K562 (cell line): ENCODE data around the gene ATP6V0A4. TPM values are rescaled to one million over a fixed set of nuclear protein-coding genes. Genes with fewer than 3 reads are reported as not detected.

Experiments
- ATAC-seq: fragments of 200-7000 bp; cut with Tn5 transposase; 3 replicates; pipeline ENCODE4 v1.9.1; 2020; ENCODE audit warnings: moderate library complexity
- Bru-seq: library from RNA; stranded (reverse); fragments of 400-500 nt; gene quantifications from one replicate; lab custom pipeline; 2021; lab: Mats Ljungman, UMichigan
- BruChase-seq, 2 experiments: library from RNA; stranded (reverse); fragments of 400-500 nt; gene quantifications; one replicate each; lab custom pipeline; 2021; lab: Mats Ljungman, UMichigan
- BruUV-seq: library from RNA; stranded (reverse); fragments of 400-500 nt; replicated peaks from 2 replicates; lab custom pipeline; 2021; lab: Mats Ljungman, UMichigan
- CTCF ChIA-PET: fragments of 300-600 bp; formaldehyde crosslinking; extraction: SDS; loops from one replicate; lab custom pipeline; 2021; ENCODE audit warnings: low intra/inter-chr PET ratio; lab: Yijun Ruan, JAX
- POLR2A ChIA-PET: fragments of 300-600, 350-650 bp; sonication (Branson Sonifier 250); formaldehyde crosslinking; extraction: SDS; loops from one replicate; lab custom pipeline; 2021; ENCODE audit warnings: antibody characterized with exemption, inconsistent platforms; lab: Yijun Ruan, JAX
- DNase-seq, 4 experiments: peaks; one replicate each; pipeline versions ENCODE4 v3.0.0 to v3.0.0-alpha.2; 2011 to 2018; ENCODE audit warnings: low spot score in 3 of 4, mixed read lengths in 3 of 4; ENCODE audit errors: extremely low read depth in 1 of 4
- FAIRE-seq: peaks from 2 replicates; lab custom pipeline; 2011; peaks lifted over from hg19 to GRCh38; lab: Jason Lieb, UNC
- H2AFZ ChIP-seq: 2 replicates; pipeline ENCODE4 v1.6.0; 2011; ENCODE audit warnings: low read depth, low read length, control low read depth, inconsistent platforms
- H3K27ac ChIP-seq: fragments of 200-600 bp; 3 replicates; pipeline ENCODE4 v1.8.0; 2011; ENCODE audit warnings: low read depth, mild to moderate bottlenecking, control low read depth, inconsistent platforms, low read length, moderate library complexity, mixed read lengths; ENCODE audit errors: extremely low read depth
- H3K27me3 ChIP-seq, 2 experiments: fragments of 300-600 bp in 1 of 2; 2 replicates in 1 of 2; 3 replicates in 1 of 2; pipeline versions ENCODE4 v1.6.0 to v1.8.0; 2011; ENCODE audit warnings: inconsistent platforms in 2 of 2, low read length in 2 of 2, mild to moderate bottlenecking in 1 of 2, mixed read lengths in 1 of 2, moderate library complexity in 1 of 2; ENCODE audit not compliant: control insufficient read depth in 2 of 2, insufficient read depth in 2 of 2
- H3K36me3 ChIP-seq: fragments of 300-600 bp; 3 replicates; pipeline ENCODE4 v1.8.0; 2011; ENCODE audit warnings: mild to moderate bottlenecking, low read length, inconsistent platforms; ENCODE audit not compliant: control insufficient read depth, insufficient read depth
- H3K4me1 ChIP-seq, 2 experiments: fragments of 200-600 bp in 1 of 2; replicated peaks in 1 of 2; 2 replicates in 1 of 2; 3 replicates in 1 of 2; pipeline versions ENCODE4 v1.5.1 to v1.8.0; 2011; ENCODE audit warnings: inconsistent platforms in 2 of 2, low read length in 2 of 2, mild to moderate bottlenecking in 1 of 2, mixed read lengths in 1 of 2, moderate library complexity in 1 of 2; ENCODE audit not compliant: control insufficient read depth in 2 of 2, insufficient read depth in 2 of 2
- H3K4me2 ChIP-seq: 2 replicates; pipeline ENCODE4 v1.6.1; 2011; ENCODE audit warnings: low read length, control low read depth, inconsistent platforms, mixed read lengths; ENCODE audit not compliant: insufficient read depth
- H3K4me3 ChIP-seq: fragments of 200-600 bp; sonication (generic), shearing (Covaris generic); 2 replicates; pipeline ENCODE4 v1.5.1; 2016; ENCODE audit warnings: control low read depth, inconsistent platforms
- H3K79me2 ChIP-seq: fragments of 200-600 bp; 3 replicates; pipeline ENCODE4 v1.8.0; 2011; ENCODE audit warnings: low read length, inconsistent platforms; ENCODE audit not compliant: control insufficient read depth, insufficient read depth
- H3K9ac ChIP-seq, 2 experiments: 2 replicates each; pipeline versions ENCODE4 v1.6.0 to v1.6.1; 2011; ENCODE audit warnings: low read depth in 2 of 2, low read length in 2 of 2, control low read depth in 1 of 2, inconsistent platforms in 1 of 2, mild to moderate bottlenecking in 1 of 2, mixed read lengths in 1 of 2; ENCODE audit not compliant: insufficient read depth in 1 of 2
- H3K9me1 ChIP-seq: one replicate; pipeline ENCODE4 v1.6.0; 2011; ENCODE audit warnings: inconsistent platforms, mild to moderate bottlenecking, low read length, moderate library complexity; ENCODE audit not compliant: control insufficient read depth, insufficient read depth
- H3K9me3 ChIP-seq: replicated peaks from 2 replicates; pipeline ENCODE4 v1.5.1; 2011; ENCODE audit warnings: low read depth, low read length, inconsistent platforms; ENCODE audit not compliant: control insufficient read depth, insufficient read depth
- H4K20me1 ChIP-seq: replicated peaks from 2 replicates; pipeline ENCODE4 v1.6.1; 2011; ENCODE audit warnings: low read length, inconsistent platforms, mixed read lengths; ENCODE audit not compliant: control insufficient read depth, insufficient read depth
- CEBPB ChIP-seq: fragments of 450-650 bp; IDR thresholded peaks from 2 replicates; pipeline ENCODE4 v1.6.1; 2016; ENCODE audit warnings: missing genetic modification characterization, missing compliant biosample characterization
- CLOCK ChIP-seq: fragments of 250-450 bp; sonication (Bioruptor Pico); IDR thresholded peaks from 2 replicates; pipeline ENCODE4 v1.4.0; 2020; ENCODE audit warnings: mild to moderate bottlenecking, moderate library complexity, borderline replicate concordance
- CREB3L1 ChIP-seq: fragments of 450-650 bp; IDR thresholded peaks from 2 replicates; pipeline ENCODE4 v1.6.1; 2014; ENCODE audit warnings: low read depth, mild to moderate bottlenecking, moderate library complexity, borderline replicate concordance
- DNMT1 ChIP-seq: fragments of 450-650 bp; IDR thresholded peaks from 2 replicates; pipeline ENCODE4 v1.6.1; 2016; ENCODE audit warnings: antibody characterized with exemption, mild to moderate bottlenecking
- FOXA3 ChIP-seq, 2 experiments: fragments of 450-650 bp in 1 of 2; sonication (generic) in 1 of 2; formaldehyde crosslinking; IDR thresholded peaks in 1 of 2; conservative IDR thresholded peaks in 1 of 2; 2 replicates each; pipeline versions ENCODE4 v1.4.0 to v1.8.0; 2020 to 2022; ENCODE audit warnings: mild to moderate bottlenecking in 2 of 2, missing genetic modification reagents in 1 of 2
- JUND ChIP-seq, 2 experiments: IDR thresholded peaks; 2 replicates in 1 of 2; 3 replicates in 1 of 2; pipeline ENCODE4 v1.6.1; 2011; ENCODE audit warnings: borderline replicate concordance in 2 of 2, low read depth in 2 of 2, low read length in 2 of 2, improper control_type of control experiment in 1 of 2, missing biosample characterization in 1 of 2, missing genetic modification characterization in 1 of 2, missing genetic modification reagents in 1 of 2
- NFIX ChIP-seq: fragments of 250-450 bp; sonication (Bioruptor Pico); IDR thresholded peaks from 2 replicates; pipeline ENCODE4 v1.4.0; 2020; ENCODE audit warnings: low read depth, mild to moderate bottlenecking, moderate library complexity
- NR2F6 ChIP-seq: fragments of 450-650 bp; formaldehyde crosslinking; IDR thresholded peaks from 2 replicates; pipeline ENCODE4 v1.4.0; 2020; ENCODE audit warnings: mild to moderate bottlenecking
- PCBP2 ChIP-seq: fragments of 200-400 bp; formaldehyde crosslinking; IDR thresholded peaks from 2 replicates; pipeline ENCODE4 v1.6.1; 2018; ENCODE audit warnings: low read length, low read depth, mild to moderate bottlenecking, moderate library complexity; ENCODE audit not compliant: poor library complexity, severe bottlenecking
- SETDB1 ChIP-seq: IDR thresholded peaks from one replicate; pipeline ENCODE4 v1.6.1; 2012; ENCODE audit warnings: low read length, control low read depth, inconsistent platforms
- ZFP91 ChIP-seq: sonication (generic); formaldehyde crosslinking; IDR thresholded peaks from 2 replicates; pipeline ENCODE4 v1.8.0; 2022; ENCODE audit warnings: mild to moderate bottlenecking, missing genetic modification reagents
- WGBS: fragments of 100-300 bp; shearing (Covaris generic); methylation state at CpG from one replicate; pipeline ENCODE4 v1.1.6; 2016; ENCODE audit warnings: low coverage, mixed read lengths; ENCODE audit not compliant: insufficient coverage; ENCODE audit errors: missing lambda C conversion rate; 5-methylcytosine and 5-hydroxymethylcytosine counted together
- in situ Hi-C: fragments of 300-500 bp; cut with MboI; formaldehyde crosslinking; loops from 4 replicates; pipeline ENCODE4 v1.15.0; 2018; ENCODE audit warnings: inconsistent platforms, mixed read lengths
- intact Hi-C: fragments of 100-400 bp; cut with micrococcal nuclease; formaldehyde crosslinking; loops from 2 replicates; pipeline ENCODE4 v1.14.2; 2022
- long read RNA-seq, 3 experiments: library from polyadenylated mRNA in 2 of 3; library from RNA in 1 of 3; unstranded in 2 of 3; stranded (forward) in 1 of 3; transcript quantifications; one replicate each; pipeline ENCODE4 v2.0.0, GENCODE V29; 2019 to 2022
- polyA minus RNA-seq, 3 experiments: library from RNA; depleted of rRNA, polyadenylated mRNA; stranded (reverse); fragments of >200 nt; gene quantifications; 2 replicates each; pipeline ENCODE4 v1.2.3, GENCODE V29; 2011
- polyA plus RNA-seq, 8 experiments: library from polyadenylated mRNA; depleted of rRNA in 4 of 8; stranded (reverse) in 5 of 8; unstranded in 3 of 8; fragments of >200 nt; fragmentation: Nextera tagmentation in 2 of 8; fragmentation: Illumina TruSeq in 1 of 8; extraction: Ambion mirVana in 2 of 8; extraction: Trizol in 1 of 8; gene quantifications; 2 replicates each; pipeline versions ENCODE4 v1.2.1 to v1.2.3, GENCODE V29; 2011 to 2014; ENCODE audit warnings: inconsistent platforms in 1 of 8, missing spikeins in 1 of 8
- total RNA-seq, 7 experiments: library from RNA; depleted of rRNA in 6 of 7; stranded (reverse); fragments of >200 nt in 6 of 7; fragmentation: Illumina TruSeq in 2 of 7; extraction: Trizol in 2 of 7; gene quantifications; 2 replicates each; pipeline versions ENCODE4 v1.2.1 to v1.2.3, GENCODE V29; 2011 to 2021; ENCODE audit warnings: low replicate concordance in 1 of 7

The ATP6V0A4 gene
- not detected in 2 replicates for total RNA-seq (2011; cell fraction: chromatin; rRNA removed; ENCODE audit: low replicate concordance)
- not detected in 2 replicates for total RNA-seq (2011; cell fraction: nucleolus; rRNA removed)
- total RNA-seq (2011; cell fraction: nucleoplasm; rRNA removed): not detected in 2 replicates
- total RNA-seq (2014; rRNA removed) (not detected in 2 replicates), total RNA-seq (2014; rRNA removed; fragmentation: Illumina TruSeq; extraction: Trizol) (not detected in 2 replicates), total RNA-seq (2015; rRNA removed; fragmentation: Illumina TruSeq; extraction: Trizol) (not detected in 2 replicates), total RNA-seq (2021) (not detected in 2 replicates), polyA plus RNA-seq (2011; rRNA removed) (not detected in 2 replicates), polyA plus RNA-seq (2014; fragmentation: Illumina TruSeq; extraction: Trizol) (not detected in 2 replicates), polyA plus RNA-seq (2014; fragmentation: Nextera tagmentation; extraction: Ambion mirVana) (under 1 TPM in 1 of 2 experiments, not detected in 1; 0.03 TPM), polyA plus RNA-seq (2014; rRNA removed) (not detected in 2 replicates), polyA minus RNA-seq (2011; rRNA and poly(A)+ RNA removed) (not detected in 2 replicates), Bru-seq, nascent RNA (percentile 1 among the genes with signal in this experiment), BruChase-seq, experiment 1, labeled RNA remaining after a 2-hour chase (percentile 3 among the genes with signal in this experiment), BruChase-seq, experiment 2, labeled RNA remaining after a 6-hour chase (not detected)
- not detected in 2 replicates for polyA plus RNA-seq (2011; cell fraction: cytosol; rRNA removed)
- polyA plus RNA-seq (2011; cell fraction: nucleus; rRNA removed): not detected in 2 replicates
- not detected in 2 replicates for polyA plus RNA-seq (2012)
- not detected in 2 replicates for polyA minus RNA-seq (2011; cell fraction: cytosol; rRNA and poly(A)+ RNA removed)
- polyA minus RNA-seq (2011; cell fraction: nucleus; rRNA and poly(A)+ RNA removed): not detected in 2 replicates
- long read RNA-seq, experiment 1: 0 reads
- long read RNA-seq, experiment 2: 0 reads
- long read RNA-seq, experiment 3: 0 reads

GRCh38 chr7:138797715-138798320, at the start of gene ATP6V0A4, which contains the start of gene TMEM213:
Gene ATP6V0A4 (minus strand): TSS chr7:138798196. CDS start chr7:138771247, 26,949 bp downstream.
Gene TMEM213 (plus strand): TSS chr7:138797994. CDS start chr7:138798105, 111 bp downstream.
- ATAC-seq (no peak), FAIRE-seq (no peak), DNase-seq (no peak)
- intact Hi-C loops: no loop called here
- in situ Hi-C loops: no loop called here
- no peaks in the 10 kb centered on the region for H3K79me2 ChIP-seq
- no peak within 1 kb of the TSS; a peak in 1 of 4 replicates for H3K9ac ChIP-seq
- no peaks in the 10 kb centered on the region for H3K36me3 ChIP-seq
- no peaks in the 10 kb centered on the region for H3K4me1 ChIP-seq
- BruUV-seq: no TSS peak
- POLR2A ChIA-PET: no interaction called here
- no peak within 1 kb of the TSS for H3K4me2 ChIP-seq
- no peak within 1 kb of the TSS for H2AFZ ChIP-seq
- no peaks in the 10 kb centered on the region for H3K9me3 ChIP-seq
- no peak within 1 kb of the TSS for H3K27ac ChIP-seq
- H4K20me1 ChIP-seq: no peaks in the 10 kb centered on the region
- WGBS: under 1% methylated on average over 14 of the region's 14 CpGs
- no peak within 1 kb of the TSS for H3K4me3 ChIP-seq
- CTCF ChIA-PET: no interaction called here
- no peaks in the 10 kb centered on the region for H3K9me1 ChIP-seq
- H3K27me3 ChIP-seq: peaks cover 37 to 59% of the 10 kb centered on the region in 2 experiments
- TF ChIP-seq NR2F6 (CRISPR knock-in tag): no peak
- no peak for TF ChIP-seq FOXA3 (CRISPR knock-in tag; conservative IDR thresholded peaks at IDR 0.05 in 1 of 2, IDR thresholded peaks at IDR 0.05 in 1 of 2)
- TF ChIP-seq CREB3L1: no peak
- no peak for TF ChIP-seq ZFP91
- no peak for TF ChIP-seq SETDB1
- TF ChIP-seq CLOCK (CRISPR knock-in tag): no peak
- no peak for TF ChIP-seq DNMT1
- TF ChIP-seq CEBPB (tag): no peak
- no peak for TF ChIP-seq NFIX (CRISPR knock-in tag)
- TF ChIP-seq JUND (IDR thresholded peaks at IDR 0.05; ENCODE audit: borderline replicate concordance, low read depth, low read length): no peak
- TF ChIP-seq JUND (tag; IDR thresholded peaks at IDR 0.05; ENCODE audit: borderline replicate concordance, low read depth, low read length): no peak
- TF ChIP-seq PCBP2: no peak
